K562 (cell line): ENCODE measurements around the gene PTPN1.

Source experiments
- EZH2 ChIP-seq: IDR thresholded peaks from 2 replicates; pipeline ENCODE4 v1.6.1; 2012; ENCODE audit warnings: low read depth, mild to moderate bottlenecking, inconsistent platforms, low read length, borderline replicate concordance
- FOS ChIP-seq: IDR thresholded peaks from 3 replicates; pipeline ENCODE4 v1.6.1; 2011; ENCODE audit not compliant: insufficient read length; ENCODE audit errors: extremely low read depth
- NR1H2 ChIP-seq: sonication (generic); formaldehyde crosslinking; IDR thresholded peaks from 2 replicates; pipeline ENCODE4 v1.4.0; 2020; ENCODE audit warnings: mild to moderate bottlenecking, missing genetic modification reagents
- NRF1 ChIP-seq, 2 experiments: fragments of 450-650 bp; IDR thresholded peaks in 1 of 2; conservative IDR thresholded peaks in 1 of 2; 2 replicates each; pipeline ENCODE4 v1.6.1; 2014; ENCODE audit warnings: mild to moderate bottlenecking in 2 of 2
- POLR2A ChIP-seq: fragments of 450-650 bp; conservative IDR thresholded peaks from 2 replicates; pipeline ENCODE4 v1.6.1; 2016
- SMAD3 ChIP-seq: fragments of 450-650 bp; formaldehyde crosslinking; conservative IDR thresholded peaks from 2 replicates; pipeline ENCODE4 v1.4.0; 2020; ENCODE audit warnings: mild to moderate bottlenecking
- TF ChIP-seq, protein P1 (sequence below), 3 experiments: IDR thresholded peaks in 2 of 3; conservative IDR thresholded peaks in 1 of 3; 2 replicates each; pipeline ENCODE4 v1.5.1; 2011 to 2012; ENCODE audit warnings: low read length in 3 of 3, mild to moderate bottlenecking in 3 of 3, control low read depth in 2 of 3, improper control_type of control experiment in 1 of 3, inconsistent platforms in 1 of 3, low read depth in 1 of 3, mixed read lengths in 1 of 3, moderate library complexity in 1 of 3; ENCODE audit not compliant: insufficient read depth in 2 of 3

DNA sequence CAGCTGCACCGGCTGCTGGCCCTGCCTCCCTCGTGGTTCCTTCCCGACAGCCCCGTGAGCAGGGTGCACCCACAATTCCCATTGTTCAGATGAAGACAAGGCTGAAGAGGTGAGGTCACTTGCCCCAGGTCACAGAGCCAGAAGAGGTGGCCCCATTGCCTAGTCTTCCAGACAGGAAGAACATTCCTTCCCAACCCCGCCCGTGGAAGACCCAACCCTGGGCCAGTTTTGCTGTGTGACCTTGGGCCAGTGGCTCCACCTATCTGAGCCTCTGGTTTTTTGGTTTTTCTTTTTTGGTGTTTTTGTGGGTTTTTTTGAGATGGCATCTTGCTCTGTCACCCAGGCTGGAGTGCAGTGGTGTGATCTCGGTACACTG, 119.5 kb downstream of the PTPN1 start:
- TF ChIP-seq NRF1 (conservative IDR thresholded peaks at IDR 0.05 in 1 of 2, IDR thresholded peaks at IDR 0.05 in 1 of 2), result no peak
- no peak for TF ChIP-seq SMAD3
- no peak for TF ChIP-seq POLR2A
- no peak for TF ChIP-seq EZH2
- TF ChIP-seq, protein P1, sequence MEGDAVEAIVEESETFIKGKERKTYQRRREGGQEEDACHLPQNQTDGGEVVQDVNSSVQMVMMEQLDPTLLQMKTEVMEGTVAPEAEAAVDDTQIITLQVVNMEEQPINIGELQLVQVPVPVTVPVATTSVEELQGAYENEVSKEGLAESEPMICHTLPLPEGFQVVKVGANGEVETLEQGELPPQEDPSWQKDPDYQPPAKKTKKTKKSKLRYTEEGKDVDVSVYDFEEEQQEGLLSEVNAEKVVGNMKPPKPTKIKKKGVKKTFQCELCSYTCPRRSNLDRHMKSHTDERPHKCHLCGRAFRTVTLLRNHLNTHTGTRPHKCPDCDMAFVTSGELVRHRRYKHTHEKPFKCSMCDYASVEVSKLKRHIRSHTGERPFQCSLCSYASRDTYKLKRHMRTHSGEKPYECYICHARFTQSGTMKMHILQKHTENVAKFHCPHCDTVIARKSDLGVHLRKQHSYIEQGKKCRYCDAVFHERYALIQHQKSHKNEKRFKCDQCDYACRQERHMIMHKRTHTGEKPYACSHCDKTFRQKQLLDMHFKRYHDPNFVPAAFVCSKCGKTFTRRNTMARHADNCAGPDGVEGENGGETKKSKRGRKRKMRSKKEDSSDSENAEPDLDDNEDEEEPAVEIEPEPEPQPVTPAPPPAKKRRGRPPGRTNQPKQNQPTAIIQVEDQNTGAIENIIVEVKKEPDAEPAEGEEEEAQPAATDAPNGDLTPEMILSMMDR (IDR thresholded peaks at IDR 0.05 in 2 of 3, conservative IDR thresholded peaks at IDR 0.05 in 1 of 3; ENCODE audit: insufficient read depth in 2 of 3, low read depth in 1 of 3, low read length in 3 of 3), result no peak
- TF ChIP-seq FOS, result no peak
- TF ChIP-seq NR1H2 (CRISPR knock-in tag), result no peak
